Measurements from ENCODE around the gene RHBDF1. TPM values are rescaled to one million over a fixed set of nuclear protein-coding genes. Genes with fewer than 3 reads are reported as not detected.
"Not testable (repeated sequence)": the region's sequence is repeated elsewhere in the genome, so short reads cannot be mapped to it uniquely, and the experiment has no call there.

The RHBDF1 gene
- total RNA-seq, 1 experiment from 2014 or later = 19.9 TPM

DNA sequence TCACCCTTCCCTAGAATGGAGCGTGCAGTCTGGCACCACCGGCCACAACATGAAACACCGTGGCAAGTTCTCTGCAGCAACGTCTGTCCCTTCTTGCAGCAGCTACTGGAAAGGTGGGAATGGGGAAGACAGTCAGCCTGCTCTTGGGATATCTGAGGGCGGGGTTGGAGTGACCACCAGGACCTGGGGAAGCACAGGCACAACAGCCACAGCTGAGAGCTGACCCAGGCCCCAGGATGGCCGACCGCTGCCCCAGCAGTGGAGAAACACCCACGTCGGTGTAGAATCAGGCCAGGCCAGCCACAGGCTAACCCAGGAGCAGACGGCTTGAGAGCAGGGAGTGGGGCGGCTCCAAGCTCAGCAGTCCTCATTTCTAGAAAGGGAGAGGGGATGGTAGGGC, 34.2 kb downstream of the RHBDF1 start:
- not testable (repeated sequence) for DNase-seq (ENCODE audit: low read depth)

GRCh38 chr16:37511-37910, 34.9 kb downstream of the RHBDF1 start:
- DNase-seq (ENCODE audit: low read depth) = no peak

DNA sequence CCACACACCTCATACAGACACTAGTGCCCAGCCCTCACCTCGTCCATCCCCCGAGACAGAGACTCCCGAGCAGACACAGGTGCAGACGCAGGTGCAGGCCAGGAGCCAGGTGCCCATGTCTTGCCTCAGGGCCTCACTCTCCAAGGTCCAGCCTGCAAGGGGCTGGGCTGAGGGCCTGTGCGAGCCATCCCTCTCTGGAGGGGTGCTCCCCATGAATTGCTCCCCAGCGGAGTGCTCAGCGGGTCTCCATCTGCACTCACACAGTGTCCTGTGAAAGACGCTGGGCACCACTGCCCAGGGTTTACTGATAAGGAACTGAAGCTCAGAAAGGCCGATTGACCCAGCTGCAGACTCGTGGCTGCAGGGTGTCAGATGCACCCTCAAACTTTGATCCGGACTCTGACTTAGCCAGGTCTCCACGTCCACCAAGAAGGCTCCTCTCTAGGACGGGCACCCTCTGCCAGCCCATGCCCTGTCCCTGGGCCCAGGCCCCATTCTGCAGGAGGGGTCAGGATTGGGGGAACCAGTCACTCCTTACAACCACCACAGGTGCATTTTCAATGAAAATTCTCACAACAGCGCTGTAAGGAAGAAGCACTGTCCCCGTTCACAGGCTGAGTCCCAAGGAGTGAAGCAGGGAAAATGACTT, 36.0 kb downstream of the RHBDF1 start:
- DNase-seq (ENCODE audit: low read depth) = no peak

- DNase-seq (ENCODE audit: low read depth) = no peak
These were observed 36.6 kb downstream of the RHBDF1 start for GRCh38 chr16:35678-36305.

GRCh38 chr16:35011-35677, 37.3 kb downstream of the RHBDF1 start:
- no peak for DNase-seq (ENCODE audit: low read depth)

GRCh38 chr16:34648-34987, 37.8 kb downstream of the RHBDF1 start:
- DNase-seq (ENCODE audit: low read depth) = no peak

DNA sequence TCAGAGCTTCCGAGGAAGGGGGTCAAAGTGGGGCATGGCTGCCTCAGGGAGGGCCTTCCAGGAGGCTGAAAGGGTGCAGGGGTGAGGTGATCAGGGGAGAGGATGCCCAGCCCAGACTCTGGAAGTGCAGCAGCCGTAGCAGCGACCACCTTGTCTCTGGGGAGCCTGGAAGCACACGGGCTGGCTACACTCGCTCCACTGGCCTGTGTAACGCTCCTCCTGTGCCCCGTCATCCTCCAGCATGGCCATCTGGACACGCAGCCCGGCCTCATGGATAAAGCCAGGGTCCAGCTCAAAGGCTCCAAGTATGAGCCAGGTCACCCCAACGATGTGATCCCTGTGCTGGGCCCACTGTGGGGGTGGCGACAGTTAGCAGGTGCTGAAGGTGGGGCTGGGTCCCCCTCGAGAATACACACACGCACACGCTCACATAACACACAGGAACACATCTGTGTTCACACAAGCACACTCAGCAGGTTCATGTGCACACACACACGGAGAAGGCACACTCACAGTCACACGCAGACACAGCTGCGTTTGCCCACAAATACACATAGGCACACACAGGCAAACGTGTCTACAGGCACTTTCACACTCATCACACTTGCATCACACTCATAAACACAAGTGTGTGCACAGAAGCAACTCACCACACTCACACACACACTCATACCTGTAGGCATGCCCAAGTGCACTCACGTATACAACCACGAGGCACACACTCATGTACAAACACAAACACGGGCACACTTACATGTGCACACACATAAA, 38.4 kb downstream of the RHBDF1 start:
- DNase-seq (ENCODE audit: low read depth) = no peak

DNA sequence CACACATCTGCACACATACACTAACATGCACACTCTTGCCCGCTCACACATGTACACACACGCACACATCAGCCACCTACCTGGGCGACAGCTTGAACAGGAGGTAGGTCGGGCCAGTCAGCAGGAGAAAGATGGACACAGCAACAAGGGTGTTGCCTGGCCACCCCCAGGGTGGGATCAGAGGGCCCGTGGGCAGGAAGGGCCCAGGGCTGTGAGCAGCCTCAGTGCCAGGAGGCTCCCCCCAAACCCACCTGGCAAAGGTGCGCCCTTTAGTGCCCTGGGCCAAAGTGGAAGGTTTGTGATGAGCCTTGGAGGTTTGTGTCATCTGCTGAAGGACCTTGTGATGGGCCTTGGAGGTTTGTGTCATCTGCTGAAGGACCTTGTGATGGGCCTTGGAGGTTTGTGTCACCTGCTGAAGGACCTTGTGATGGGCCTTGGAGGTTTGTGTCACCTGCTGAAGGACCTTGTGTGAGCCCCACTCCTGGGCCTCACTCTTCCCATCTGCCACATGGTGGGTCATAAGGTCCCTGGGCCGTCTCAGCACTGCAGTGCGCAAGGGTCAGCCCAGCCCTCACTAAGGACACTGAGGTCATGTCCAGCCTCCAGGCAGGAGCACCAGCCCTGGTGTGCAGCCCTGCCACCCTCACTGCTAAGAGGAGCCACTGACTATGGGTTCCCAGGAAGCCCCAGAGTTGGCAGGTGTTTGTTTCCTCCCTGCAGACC, 39.1 kb downstream of the RHBDF1 start:
- DNase-seq (ENCODE audit: low read depth) = not testable (repeated sequence)

- DNase-seq (ENCODE audit: low read depth) = not testable (repeated sequence)
These were observed 41.8 kb downstream of the RHBDF1 start for GRCh38 chr16:30627-31026.

DNA sequence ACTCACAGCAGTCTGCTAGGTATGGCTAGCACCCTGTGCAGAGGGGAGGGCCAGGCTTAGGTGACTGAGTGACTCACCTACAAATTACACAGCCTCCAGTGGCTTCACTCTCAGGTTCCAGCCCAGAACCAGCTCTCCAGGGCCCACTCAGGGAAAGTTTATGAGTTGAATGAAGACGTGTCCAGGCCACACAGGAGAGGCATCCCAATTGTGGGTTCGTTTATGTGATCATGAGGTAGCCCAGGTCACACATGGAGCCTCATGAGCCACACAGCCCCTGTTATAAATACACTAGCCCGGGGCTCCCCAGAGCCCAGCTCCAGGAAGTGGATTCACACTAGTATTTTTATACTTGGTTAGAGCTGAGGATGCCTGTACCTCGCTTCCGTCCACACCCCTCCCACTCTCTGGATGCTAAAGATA, 46.5 kb downstream of the RHBDF1 start:
- DNase-seq (ENCODE audit: low read depth) = not testable (repeated sequence)

DNA sequence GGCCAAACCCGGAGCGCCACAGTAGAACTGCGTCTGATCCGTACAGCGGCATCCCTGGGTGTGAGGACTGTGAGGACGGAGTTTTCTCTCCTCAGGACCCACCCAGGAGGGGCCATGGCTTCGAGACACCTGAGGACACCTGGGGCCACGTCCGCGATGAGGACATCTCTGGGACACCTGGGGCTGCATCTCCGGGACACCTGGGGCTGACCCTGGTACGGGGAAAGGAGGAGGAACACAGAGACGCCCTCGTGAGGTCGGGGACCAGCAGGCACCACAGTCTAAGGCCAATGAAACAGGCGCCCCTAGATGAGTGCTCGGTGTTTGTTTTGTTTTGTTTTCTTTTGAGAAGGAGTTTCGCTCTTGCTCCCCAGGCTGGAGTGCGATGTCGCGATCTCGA, 48.3 kb downstream of the RHBDF1 start:
- not testable (repeated sequence) for DNase-seq (ENCODE audit: low read depth)

DNA sequence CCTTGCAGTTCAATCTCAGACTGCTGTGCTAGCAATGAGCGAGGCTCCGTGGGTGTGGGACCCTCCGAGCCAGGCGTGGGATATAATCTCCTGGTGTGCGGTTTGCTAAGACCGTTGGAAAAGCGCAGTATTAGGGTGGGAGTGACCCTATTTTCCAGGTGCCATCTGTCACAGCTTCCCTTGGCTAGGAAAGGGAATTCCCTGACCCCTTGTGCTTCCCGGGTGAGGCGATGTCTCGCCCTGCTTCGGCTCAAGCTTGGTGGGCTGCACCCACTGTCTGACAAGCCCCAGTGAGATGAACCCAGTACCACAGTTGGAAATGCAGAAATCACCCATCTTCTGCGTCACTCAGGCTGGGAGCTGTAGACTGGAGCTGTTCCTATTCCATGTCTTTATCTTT, 51.5 kb downstream of the RHBDF1 start:
- not testable (repeated sequence) for DNase-seq (ENCODE audit: low read depth)

- not testable (repeated sequence) for DNase-seq (ENCODE audit: low read depth)
These were observed 55.2 kb downstream of the RHBDF1 start for GRCh38 chr16:17062-17765.

DNA sequence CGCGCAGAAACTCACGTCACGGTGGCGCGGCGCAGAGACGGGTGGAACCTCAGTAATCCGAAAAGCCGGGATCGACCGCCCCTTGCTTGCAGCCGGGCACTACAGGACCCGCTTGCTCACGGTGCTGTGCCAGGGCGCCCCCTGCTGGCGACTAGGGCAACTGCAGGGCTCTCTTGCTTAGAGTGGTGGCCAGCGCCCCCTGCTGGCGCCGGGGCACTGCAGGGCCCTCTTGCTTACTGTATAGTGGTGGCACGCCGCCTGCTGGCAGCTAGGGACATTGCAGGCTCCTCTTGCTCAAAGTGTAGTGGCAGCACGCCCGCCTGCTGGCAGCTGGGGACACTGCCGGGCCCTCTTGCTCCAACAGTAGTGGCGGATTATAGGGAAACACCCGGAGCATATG, 61.7 kb downstream of the RHBDF1 start:
- not testable (repeated sequence) for DNase-seq (ENCODE audit: low read depth)

DNA sequence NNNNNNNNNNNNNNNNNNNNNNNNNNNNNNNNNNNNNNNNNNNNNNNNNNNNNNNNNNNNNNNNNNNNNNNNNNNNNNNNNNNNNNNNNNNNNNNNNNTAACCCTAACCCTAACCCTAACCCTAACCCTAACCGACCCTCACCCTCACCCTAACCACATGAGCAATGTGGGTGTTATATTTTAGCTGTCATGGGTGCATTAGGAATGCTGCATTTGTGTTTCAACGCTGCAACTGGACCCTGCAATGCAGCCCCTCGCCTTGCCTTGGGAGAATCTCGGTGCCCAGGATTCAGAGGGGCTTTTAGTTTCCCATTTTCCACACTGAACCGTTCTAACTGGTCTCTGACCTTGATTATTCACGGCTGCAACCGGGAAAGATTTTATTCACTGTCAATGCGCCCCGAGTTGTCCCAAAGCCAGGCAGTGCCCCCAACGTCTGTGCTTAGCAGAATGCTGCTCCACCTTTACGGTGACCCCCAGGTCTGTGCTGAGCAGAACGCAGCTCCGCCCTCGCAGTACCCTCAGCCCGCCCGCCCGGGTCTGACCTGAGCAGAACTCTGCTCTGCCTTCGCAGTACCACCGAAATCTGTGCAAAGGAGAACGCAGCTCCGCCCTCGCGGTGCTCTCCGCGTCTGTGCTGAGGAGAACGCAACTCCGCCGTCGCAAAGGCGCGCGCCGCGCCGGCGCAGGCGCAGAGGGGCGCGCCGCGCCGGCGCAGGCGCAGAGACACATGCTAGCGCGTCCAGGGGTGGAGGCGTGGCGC, 62.3 kb downstream of the RHBDF1 start:
- DNase-seq (ENCODE audit: low read depth) = no peak

Other genes with a start within 250 kb of the RHBDF1 start
- gene POLR3K, start 19.0 kb downstream of the RHBDF1 start, total RNA-seq (2014; rRNA removed; shearing (Covaris generic)) = 7.2 and 12.7 TPM in 2 replicates
- 39.0 and 49.0 TPM in 2 replicates for gene SNRNP25, start 18.8 kb downstream of the RHBDF1 start, total RNA-seq (2014; rRNA removed; shearing (Covaris generic))
- 80.5 and 88.8 TPM in 2 replicates for gene MPG, start 5.6 kb upstream of the RHBDF1 start, total RNA-seq (2014; rRNA removed; shearing (Covaris generic))
- 4.6 and 6.0 TPM in 2 replicates for gene NPRL3, start 66.0 kb upstream of the RHBDF1 start, total RNA-seq (2014; rRNA removed; shearing (Covaris generic))
- gene HBZ, start 80.0 kb upstream of the RHBDF1 start, total RNA-seq (2014; rRNA removed; shearing (Covaris generic)) = not detected in 2 replicates
- gene HBM, start 93.3 kb upstream of the RHBDF1 start, total RNA-seq (2014; rRNA removed; shearing (Covaris generic)) = not detected in 2 replicates
- gene HBA2, start 100.2 kb upstream of the RHBDF1 start, total RNA-seq (2014; rRNA removed; shearing (Covaris generic)) = not detected in 2 replicates
- not detected in 2 replicates for gene HBA1, start 104.0 kb upstream of the RHBDF1 start, total RNA-seq (2014; rRNA removed; shearing (Covaris generic))
- not detected in 2 replicates for gene HBQ1, start 107.8 kb upstream of the RHBDF1 start, total RNA-seq (2014; rRNA removed; shearing (Covaris generic))
- gene LUC7L, start 156.8 kb upstream of the RHBDF1 start, total RNA-seq (2014; rRNA removed; shearing (Covaris generic)) = 16.8 and 17.2 TPM in 2 replicates
- 38.1 and 76.0 TPM in 2 replicates for gene FAM234A, start 162.2 kb upstream of the RHBDF1 start, total RNA-seq (2014; rRNA removed; shearing (Covaris generic))
- gene RGS11, start 203.3 kb upstream of the RHBDF1 start, total RNA-seq (2014; rRNA removed; shearing (Covaris generic)) = not detected in 2 replicates
- gene ARHGDIG, start 208.0 kb upstream of the RHBDF1 start, total RNA-seq (2014; rRNA removed; shearing (Covaris generic)) = not detected in 2 replicates
- gene PDIA2, start 210.5 kb upstream of the RHBDF1 start, total RNA-seq (2014; rRNA removed; shearing (Covaris generic)) = 0.84 TPM in 1 of 2 replicates, not detected in the other

Measured in RPMI7951 (cell line).